HFFc6 (cell line): ENCODE results near the gene RPUSD4. TPM values are rescaled to one million over a fixed set of nuclear protein-coding genes. Genes with fewer than 3 reads are reported as not detected.

Source experiments
- DNase-seq: peaks from one replicate; pipeline ENCODE4 v3.0.0-alpha.2; 2018
- H3K27ac Mint-ChIP-seq: 2 replicates; pipeline ENCODE4 v1.8.0; 2020; ENCODE audit warnings: mild to moderate bottlenecking, mixed read lengths
- H3K27me3 Mint-ChIP-seq: 2 replicates; pipeline ENCODE4 v1.8.0; 2021; ENCODE audit warnings: mild to moderate bottlenecking, moderate library complexity, mixed read lengths; ENCODE audit not compliant: insufficient read depth
- H3K36me3 Mint-ChIP-seq: 2 replicates; pipeline ENCODE4 v1.8.0; 2021; ENCODE audit warnings: low read depth, mixed read lengths
- H3K4me1 Mint-ChIP-seq: 2 replicates; pipeline ENCODE4 v1.8.0; 2020; ENCODE audit warnings: low read depth, mixed read lengths
- H3K4me3 Mint-ChIP-seq: 2 replicates; pipeline ENCODE4 v1.8.0; 2020; ENCODE audit warnings: mild to moderate bottlenecking, moderate library complexity, mixed read lengths
- H3K9me3 Mint-ChIP-seq: 2 replicates; pipeline ENCODE4 v1.8.0; 2020; ENCODE audit warnings: mild to moderate bottlenecking, mixed read lengths
- CTCF ChIP-seq: fragments of 200-600 bp; sonication (generic); IDR thresholded peaks from 2 replicates; pipeline ENCODE4 v1.5.0; 2021; ENCODE audit warnings: antibody characterized with exemption, mild to moderate bottlenecking
- total RNA-seq, 6 experiments: library from RNA; stranded (reverse); fragmentation: NEBNext Ultra II Directional; extraction: Animal tissue kit (Norgen Biotek cat#: 25700); gene quantifications; 2 replicates in 1 of 6; 3 replicates in 5 of 6; pipeline ENCODE4 v1.2.3, GENCODE V29; 2021

Gene RPUSD4
- total RNA-seq, 6 experiments from 2014 or later = 18.8 to 20.9 (median 19.6) TPM

DNA sequence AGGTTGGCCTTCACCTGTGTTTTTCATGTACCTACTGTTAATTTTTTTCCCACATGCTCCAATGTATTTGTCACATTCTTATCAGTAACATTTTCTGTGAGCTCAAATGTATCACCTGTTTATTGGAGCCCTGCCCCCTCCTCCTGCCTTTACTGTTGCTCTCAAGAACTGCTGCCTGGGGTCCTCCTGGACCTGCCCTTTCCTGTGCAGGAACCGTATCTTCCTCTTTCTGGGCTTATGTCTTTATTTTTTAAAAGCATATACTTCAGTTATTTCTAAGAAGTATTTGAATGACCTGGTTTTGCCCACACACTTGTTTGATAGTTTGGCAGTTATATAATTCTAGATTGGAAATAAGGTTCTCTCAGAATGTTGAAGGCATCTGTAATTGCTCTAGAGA, 6.0 kb upstream of the RPUSD4 start:
- no peaks in the 10 kb centered on the region for H3K9me3 Mint-ChIP-seq
- DNase-seq = no peak
- no peaks in the 10 kb centered on the region for H3K36me3 Mint-ChIP-seq
- no peaks in the 10 kb centered on the region; the same call in 1 of the 2 replicates for H3K27me3 Mint-ChIP-seq
- no peak overlapping the region for H3K27ac Mint-ChIP-seq
- no peak for TF ChIP-seq CTCF
- H3K4me3 Mint-ChIP-seq = no peak overlapping the region
- H3K4me1 Mint-ChIP-seq = peaks cover 14% of the 10 kb centered on the region

- Mint-ChIP-seq H3K4me3 (no peak overlapping the region), H3K27me3 (peaks cover 5% of the 10 kb centered on the region), H3K36me3 (no peaks in the 10 kb centered on the region), H3K27ac (no peak overlapping the region), H3K4me1 (peaks cover 17% of the 10 kb centered on the region), H3K9me3 (no peaks in the 10 kb centered on the region)
- TF ChIP-seq CTCF = no peak
- no peak for DNase-seq
Observed at GRCh38 chr11:126216526-126217305, 5.3 kb upstream of the RPUSD4 start.

DNA sequence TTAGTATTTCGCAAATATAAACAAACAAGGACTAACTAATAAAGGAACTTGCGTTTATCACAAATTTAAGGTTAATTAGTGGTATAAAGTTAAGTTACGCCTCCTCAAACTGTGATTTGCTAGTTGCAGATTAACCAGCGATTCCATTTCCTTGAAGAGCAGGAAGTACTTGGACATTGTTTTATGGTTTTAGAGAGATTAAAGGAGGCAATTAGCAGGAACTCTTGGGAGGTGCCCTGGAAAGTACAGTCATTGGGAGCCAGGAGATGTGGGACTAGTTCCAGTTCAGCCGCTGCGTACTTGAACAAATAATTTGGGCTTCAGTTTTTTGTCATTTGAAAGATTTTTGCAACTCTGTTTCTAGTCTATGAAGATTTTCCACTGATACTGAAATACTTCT, 3.4 kb upstream of the RPUSD4 start:
- no peak for DNase-seq
- peaks cover 26% of the 10 kb centered on the region for H3K4me1 Mint-ChIP-seq
- no peak overlapping the region for H3K4me3 Mint-ChIP-seq
- H3K27me3 Mint-ChIP-seq = peaks cover 9% of the 10 kb centered on the region
- no peaks in the 10 kb centered on the region for H3K9me3 Mint-ChIP-seq
- H3K27ac Mint-ChIP-seq = no peak overlapping the region
- no peaks in the 10 kb centered on the region for H3K36me3 Mint-ChIP-seq
- no peak for TF ChIP-seq CTCF

- no peak overlapping the region for H3K27ac Mint-ChIP-seq
- peaks cover 9% of the 10 kb centered on the region for H3K27me3 Mint-ChIP-seq
- no peak overlapping the region for H3K4me3 Mint-ChIP-seq
- no peaks in the 10 kb centered on the region; the same call in 1 of the 2 replicates for H3K36me3 Mint-ChIP-seq
- H3K9me3 Mint-ChIP-seq = no peaks in the 10 kb centered on the region
- no peak for TF ChIP-seq CTCF
- H3K4me1 Mint-ChIP-seq = peaks cover 26% of the 10 kb centered on the region
- no peak for DNase-seq
Observed at GRCh38 chr11:126214441-126214840, 3.0 kb upstream of the RPUSD4 start.

- Mint-ChIP-seq H3K36me3 (no peaks in the 10 kb centered on the region; the same call in 1 of the 2 replicates), H3K27ac (peak overlapping the region; percentile 86), H3K4me3 (peak overlapping the region; percentile 92), H3K27me3 (peaks cover 9% of the 10 kb centered on the region), H3K9me3 (no peaks in the 10 kb centered on the region), H3K4me1 (peaks cover 26% of the 10 kb centered on the region)
- no peak for TF ChIP-seq CTCF
- peak; percentile 8 for DNase-seq
Observed at GRCh38 chr11:126212089-126212660, 725 bp upstream of the RPUSD4 start.
